Dedifferentiated amniotic fluid mesenchymal stem cell (primary cell): ENCODE measurements around the gene R3HDM4.

Experiments used
- DNase-seq: peaks from one replicate; pipeline ENCODE4 v3.0.0-alpha.2; 2016; ENCODE audit errors: extremely low spot score

Gene R3HDM4

GRCh38 chr19:912181-913079, 589 bp downstream of the R3HDM4 start:
- no peak for DNase-seq

GRCh38 chr19:911197-912033, 1.6 kb downstream of the R3HDM4 start:
- DNase-seq = no peak

GRCh38 chr19:907183-907853, 5.7 kb downstream of the R3HDM4 start:
- DNase-seq = no peak

GRCh38 chr19:906480-906879, 6.5 kb downstream of the R3HDM4 start:
- DNase-seq = no peak

- no peak for DNase-seq
Observed at GRCh38 chr19:904545-904944, 8.5 kb downstream of the R3HDM4 start.

- DNase-seq = no peak
Observed at GRCh38 chr19:903266-903797, 9.7 kb downstream of the R3HDM4 start.

- no peak for DNase-seq
Observed at GRCh38 chr19:902446-903226, 10.4 kb downstream of the R3HDM4 start.

GRCh38 chr19:902093-902370, 11.0 kb downstream of the R3HDM4 start:
- no peak for DNase-seq

GRCh38 chr19:901216-902092, 11.6 kb downstream of the R3HDM4 start:
- DNase-seq = no peak

GRCh38 chr19:900302-901111, 12.5 kb downstream of the R3HDM4 start:
- DNase-seq = no peak

GRCh38 chr19:900043-900301, 13.0 kb downstream of the R3HDM4 start:
- no peak for DNase-seq

GRCh38 chr19:899336-900042, 13.5 kb downstream of the R3HDM4 start:
- no peak for DNase-seq

- no peak for DNase-seq
Observed at GRCh38 chr19:898663-899062, 14.4 kb downstream of the R3HDM4 start.

- DNase-seq = no peak
Observed at GRCh38 chr19:897442-898039, 15.5 kb downstream of the R3HDM4 start.

- no peak for DNase-seq
Observed at GRCh38 chr19:896999-897398, 16.0 kb downstream of the R3HDM4 start.

GRCh38 chr19:896434-896833, 16.6 kb downstream of the R3HDM4 start:
- DNase-seq = no peak

- DNase-seq = peak; percentile 92
Observed at GRCh38 chr19:892894-893689, 19.9 kb downstream of the R3HDM4 start, which contains the start of the genes MED16 and RNU6-9. MED16 (minus strand) TSS chr19:893187; CDS start chr19:891131, 2,056 bp downstream. RNU6-9 (plus strand) TSS chr19:893484.
